CD4-positive, alpha-beta T cell (primary cell): ENCODE results near the gene SRRM5. TPM values are rescaled to one million over a fixed set of nuclear protein-coding genes. Genes with fewer than 3 reads are reported as not detected.

Experiments used
- ATAC-seq: fragments of 200-7000 bp; cut with Tn5 transposase; one replicate; pipeline ENCODE4 v1.10.0; 2022; ENCODE audit warnings: mild to moderate bottlenecking; ENCODE audit not compliant: poor library complexity
- CTCF ChIA-PET: fragments of 350-600 bp; sonication (Branson Sonifier 250); formaldehyde crosslinking; loops from one replicate; lab custom pipeline; 2021; ENCODE audit warnings: antibody characterized with exemption, inconsistent platforms; lab: Charles Lee
- POLR2A ChIA-PET: fragments of 350-600 bp; sonication (Branson Sonifier 250); formaldehyde crosslinking; loops from one replicate; lab custom pipeline; 2021; ENCODE audit warnings: antibody characterized with exemption, inconsistent platforms; lab: Charles Lee
- DNase-seq, 14 experiments: peaks; one replicate each; pipeline ENCODE4 v3.0.0-alpha.2; 2013 to 2020; ENCODE audit warnings: mixed read lengths in 2 of 14
- H3K27ac ChIP-seq, 2 donors: one replicate each; pipeline versions ENCODE4 v1.5.1 to v1.7.0; 2013; ENCODE audit warnings: low read length in 2 of 2, low read depth in 1 of 2, mild to moderate bottlenecking in 1 of 2
- H3K27me3 ChIP-seq, 2 experiments: 1 replicate in 1 of 2; 2 replicates in 1 of 2; pipeline versions ENCODE4 v1.6.1 to v1.7.0; 2013; ENCODE audit warnings: low read length in 2 of 2, control low read depth in 1 of 2, mild to moderate bottlenecking in 1 of 2, moderate library complexity in 1 of 2; ENCODE audit not compliant: insufficient read depth in 2 of 2, control insufficient read depth in 1 of 2
- H3K36me3 ChIP-seq: one replicate; pipeline ENCODE4 v1.6.1; 2013; ENCODE audit warnings: low read length, control low read depth; ENCODE audit not compliant: insufficient read depth
- H3K4me1 ChIP-seq: one replicate; pipeline ENCODE4 v1.6.1; 2013; ENCODE audit warnings: low read length, control low read depth; ENCODE audit not compliant: insufficient read depth
- H3K4me3 ChIP-seq: one replicate; pipeline ENCODE4 v1.5.1; 2013; ENCODE audit warnings: mild to moderate bottlenecking, low read length, moderate library complexity
- H3K9me3 ChIP-seq, 2 experiments: 1 replicate in 1 of 2; 2 replicates in 1 of 2; pipeline versions ENCODE4 v1.6.1 to v1.7.0; 2013; ENCODE audit warnings: low read length in 2 of 2, mild to moderate bottlenecking in 2 of 2, control low read depth in 1 of 2, moderate library complexity in 1 of 2; ENCODE audit not compliant: control insufficient read depth in 1 of 2, insufficient read depth in 1 of 2
- H3K27ac Mint-ChIP-seq: one replicate; pipeline ENCODE4 v1.8.0; 2020; ENCODE audit warnings: mixed read lengths
- H3K27me3 Mint-ChIP-seq: one replicate; pipeline ENCODE4 v1.8.0; 2021; ENCODE audit warnings: mixed read lengths
- H3K36me3 Mint-ChIP-seq: one replicate; pipeline ENCODE4 v1.8.0; 2021; ENCODE audit warnings: low read depth, mixed read lengths
- H3K4me1 Mint-ChIP-seq: one replicate; pipeline ENCODE4 v1.8.0; 2021; ENCODE audit warnings: low read depth, mixed read lengths
- H3K4me3 Mint-ChIP-seq: one replicate; pipeline ENCODE4 v1.8.0; 2020; ENCODE audit warnings: mild to moderate bottlenecking, mixed read lengths
- H3K9me3 Mint-ChIP-seq: one replicate; pipeline ENCODE4 v1.8.0; 2020; ENCODE audit warnings: mixed read lengths
- intact Hi-C, 2 experiments: fragments of 100-400 bp; cut with DNase I in 1 of 2; cut with micrococcal nuclease in 1 of 2; formaldehyde crosslinking; loops; one replicate each; pipeline versions ENCODE4 v1.15.1 to v1.9.0; 2023 to 2025; cut with DNase I, micrococcal nuclease
- polyA plus RNA-seq, 2 donors: library from polyadenylated mRNA; unstranded; fragments of 120-200 nt; gene quantifications; one replicate each; pipeline ENCODE4 v1.2.1, GENCODE V29; 2013
- total RNA-seq, 174 experiments: library from RNA in 2 of 174; stranded (reverse) in 2 of 174; gene quantifications; one replicate each; pipeline ENCODE4 v1.2.3 and lab custom pipeline; 2021 to 2026
- TF ChIP-seq, protein P1 (sequence below): fragments of 200-600 bp; IDR thresholded peaks from one replicate; pipeline ENCODE4 v1.8.0; 2022; ENCODE audit warnings: antibody characterized with exemption, mild to moderate bottlenecking

SRRM5 gene
- under 1 TPM; 0.25 to 0.56 TPM for total RNA-seq
- polyA plus RNA-seq (2013, experiment 1 of 2): 0.51 TPM
- 0.91 TPM for polyA plus RNA-seq (2013, experiment 2 of 2)
- 0 to 1.7 (median 0.36) reads per million in 172 experiments for total RNA-seq (lab: John Stamatoyannopoulos, UW)

DNA sequence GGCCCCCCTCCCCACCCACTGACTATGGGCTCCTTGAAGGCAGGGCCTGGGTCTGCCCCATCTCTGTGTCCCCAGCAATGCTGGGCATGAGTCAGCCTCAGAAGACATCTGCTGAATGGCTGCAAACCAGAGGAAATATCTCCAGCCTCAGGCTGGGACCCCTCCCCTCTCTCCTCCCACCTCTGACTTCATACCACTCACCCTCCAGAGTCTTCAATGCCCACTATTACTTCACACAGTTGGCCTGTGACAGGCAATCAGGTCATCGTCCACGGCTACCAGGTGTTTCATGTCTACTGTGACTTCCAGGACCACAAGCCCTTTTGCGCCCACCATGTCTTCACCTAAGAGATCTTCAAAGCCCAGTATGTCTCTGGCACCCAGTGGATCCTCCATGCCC lies at the start of gene SRRM5:
TSS of gene SRRM5 (plus strand) at position 301 of the 400 bp plus-strand sequence. CDS start at position 335, 34 bp downstream.
- intact Hi-C loops: loop anchor here (5.0 to 10.0 kb wide), 2 partner anchors 41 to 53 kb away; no protein-coding TSS in a partner anchor
- H3K27ac ChIP-seq: no peak within 1 kb of the TSS
- H3K9me3 Mint-ChIP-seq: no peaks in the 10 kb centered on the region
- peaks cover 43% of the 10 kb centered on the region for H3K4me1 Mint-ChIP-seq
- TF ChIP-seq, protein P1, sequence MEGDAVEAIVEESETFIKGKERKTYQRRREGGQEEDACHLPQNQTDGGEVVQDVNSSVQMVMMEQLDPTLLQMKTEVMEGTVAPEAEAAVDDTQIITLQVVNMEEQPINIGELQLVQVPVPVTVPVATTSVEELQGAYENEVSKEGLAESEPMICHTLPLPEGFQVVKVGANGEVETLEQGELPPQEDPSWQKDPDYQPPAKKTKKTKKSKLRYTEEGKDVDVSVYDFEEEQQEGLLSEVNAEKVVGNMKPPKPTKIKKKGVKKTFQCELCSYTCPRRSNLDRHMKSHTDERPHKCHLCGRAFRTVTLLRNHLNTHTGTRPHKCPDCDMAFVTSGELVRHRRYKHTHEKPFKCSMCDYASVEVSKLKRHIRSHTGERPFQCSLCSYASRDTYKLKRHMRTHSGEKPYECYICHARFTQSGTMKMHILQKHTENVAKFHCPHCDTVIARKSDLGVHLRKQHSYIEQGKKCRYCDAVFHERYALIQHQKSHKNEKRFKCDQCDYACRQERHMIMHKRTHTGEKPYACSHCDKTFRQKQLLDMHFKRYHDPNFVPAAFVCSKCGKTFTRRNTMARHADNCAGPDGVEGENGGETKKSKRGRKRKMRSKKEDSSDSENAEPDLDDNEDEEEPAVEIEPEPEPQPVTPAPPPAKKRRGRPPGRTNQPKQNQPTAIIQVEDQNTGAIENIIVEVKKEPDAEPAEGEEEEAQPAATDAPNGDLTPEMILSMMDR: no peak
- peaks cover 2% of the 10 kb centered on the region for H3K4me1 ChIP-seq
- H3K27me3 Mint-ChIP-seq: no peaks in the 10 kb centered on the region
- H3K4me3 ChIP-seq: no peak within 1 kb of the TSS
- no peak for ATAC-seq
- ChIA-PET POLR2A (no interaction called here), CTCF (no interaction called here)
- no peak within 1 kb of the TSS for H3K4me3 Mint-ChIP-seq
- H3K36me3 Mint-ChIP-seq: peaks cover 39% of the 10 kb centered on the region
- H3K36me3 ChIP-seq: peaks cover 36% of the 10 kb centered on the region
- no peaks in the 10 kb centered on the region for H3K27me3 ChIP-seq
- peak within 1 kb of the TSS; percentile 52 for H3K27ac Mint-ChIP-seq
- no peaks in the 10 kb centered on the region for H3K9me3 ChIP-seq
- DNase-seq: no peak

DNA sequence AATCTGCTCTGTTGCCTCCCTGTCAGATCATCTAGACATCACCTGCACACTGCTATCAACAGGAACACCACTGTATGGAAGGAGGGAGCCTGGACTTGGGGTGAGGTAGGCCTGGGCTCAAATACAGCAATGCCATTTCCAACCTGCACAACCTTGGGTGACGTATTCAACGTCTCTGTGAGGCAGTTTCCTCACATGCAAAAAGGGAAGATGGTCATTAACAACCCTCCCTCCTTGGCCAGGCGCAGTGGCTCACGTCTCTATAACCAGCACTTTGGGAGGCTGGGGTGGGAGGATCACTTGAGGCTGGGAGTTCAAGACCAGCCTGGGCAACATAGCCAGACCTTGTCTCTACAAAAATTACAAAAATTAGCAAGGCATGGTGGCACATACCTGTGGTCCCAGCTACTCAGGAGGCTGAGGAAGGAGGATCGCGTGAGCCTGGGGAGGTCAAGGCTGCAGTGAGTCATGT lies 49.6 kb upstream of the SRRM5 start:
- DNase-seq (no peak), ATAC-seq (peak; percentile 7)
- Mint-ChIP-seq H3K27me3 (no peaks in the 10 kb centered on the region), H3K36me3 (peaks cover 43% of the 10 kb centered on the region), H3K4me3 (peak overlapping the region; percentile 85), H3K9me3 (no peaks in the 10 kb centered on the region), H3K27ac (peak overlapping the region; percentile 96), H3K4me1 (peaks cover 62% of the 10 kb centered on the region)
- intact Hi-C loops: loop anchor here in 1 of 2 experiments (5.0 kb wide), 1 partner anchor 35 kb away; the partner anchor contains the start of gene ETHE1
- Histone ChIP-seq H3K27me3 (no peaks in the 10 kb centered on the region), H3K4me3 (peak overlapping the region; percentile 47), H3K36me3 (peaks cover 17% of the 10 kb centered on the region), H3K9me3 (no peaks in the 10 kb centered on the region), H3K4me1 (peaks cover 50% of the 10 kb centered on the region), H3K27ac (peak overlapping the region; percentile 82 to 93)
- TF ChIP-seq, protein P1: no peak
- POLR2A ChIA-PET: interaction anchor here (1.0 to 6.4 kb wide), 6 partner anchors 9 to 78 kb away, joined by 4 to 40 read pairs (median 6); partner anchors contain the start of genes CADM4, IRGQ, XRCC1 and ZNF575
- CTCF ChIA-PET: interaction anchor here (6.0 kb wide), 1 partner anchor 33 kb away, joined by 31 read pairs; the partner anchor contains the start of genes IRGQ and ZNF576

DNA sequence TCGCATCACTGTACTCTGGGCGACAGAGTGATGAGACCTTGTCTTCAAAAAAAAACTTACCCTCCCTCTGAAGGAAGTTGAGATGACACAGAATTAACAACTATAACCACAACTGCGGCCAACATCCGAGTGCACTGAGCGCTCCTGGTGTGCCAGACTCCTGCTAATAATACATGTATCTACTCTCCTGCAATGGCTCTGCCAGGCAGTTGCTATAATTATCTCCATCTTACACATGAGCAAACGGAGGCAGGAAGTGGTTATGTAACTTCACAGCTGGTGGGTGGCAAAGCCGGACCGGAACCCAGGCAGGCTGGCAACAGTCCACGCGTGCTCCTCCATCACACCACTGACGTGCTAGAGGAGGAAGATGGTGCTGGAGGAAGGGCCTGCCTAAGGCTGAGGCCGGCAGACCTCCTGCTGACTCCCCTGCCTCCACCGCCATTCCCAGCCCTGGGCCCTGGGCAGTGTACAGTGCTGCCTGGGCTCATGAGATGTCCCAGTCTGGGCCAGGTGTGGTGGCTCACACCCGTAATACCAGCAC lies 49.1 kb upstream of the SRRM5 start:
- TF ChIP-seq, protein P1: no peak
- Histone ChIP-seq H3K27me3 (no peaks in the 10 kb centered on the region), H3K4me1 (peaks cover 50% of the 10 kb centered on the region), H3K4me3 (peak overlapping the region; percentile 47), H3K27ac (peak overlapping the region; percentile 82 to 93), H3K9me3 (no peaks in the 10 kb centered on the region), H3K36me3 (peaks cover 14% of the 10 kb centered on the region)
- peak; percentile 56 to 96 (median 74) for DNase-seq
- ChIA-PET POLR2A (interaction anchor here (0.6 to 6.4 kb wide), 7 partner anchors 9 to 99 kb away, joined by 4 to 40 read pairs (median 4); partner anchors contain the start of genes CADM4, IRGQ, XRCC1 and ZNF575), CTCF (interaction anchor here (6.0 kb wide), 1 partner anchor 32 kb away, joined by 31 read pairs; the partner anchor contains the start of genes IRGQ and ZNF576)
- peaks cover 62% of the 10 kb centered on the region for H3K4me1 Mint-ChIP-seq
- no peaks in the 10 kb centered on the region for H3K9me3 Mint-ChIP-seq
- peak overlapping the region; percentile 85 for H3K4me3 Mint-ChIP-seq
- H3K36me3 Mint-ChIP-seq: peaks cover 38% of the 10 kb centered on the region
- H3K27me3 Mint-ChIP-seq: no peaks in the 10 kb centered on the region
- peak overlapping the region; percentile 96 for H3K27ac Mint-ChIP-seq
- ATAC-seq: peak; percentile 89
- intact Hi-C loops: loop anchor here in 1 of 2 experiments (5.0 kb wide), 1 partner anchor 35 kb away; the partner anchor contains the start of gene ETHE1
